BJ (cell line): ENCODE results near the gene PPIC. TPM values are rescaled to one million over a fixed set of nuclear protein-coding genes. Genes with fewer than 3 reads are reported as not detected.

Source experiments
- CTCF ChIA-PET: fragments of 350-600 bp; formaldehyde crosslinking; extraction: SDS; loops from one replicate; lab custom pipeline; 2021; ENCODE audit warnings: antibody characterized with exemption, inconsistent platforms; lab: Yijun Ruan, JAX
- POLR2A ChIA-PET: fragments of 300-600 bp; sonication (Branson Sonifier 250); formaldehyde crosslinking; extraction: SDS; loops from one replicate; lab custom pipeline; 2021; ENCODE audit warnings: antibody characterized with exemption; lab: Charles Lee
- DNase-seq: peaks from one replicate; pipeline ENCODE4 v3.0.0-alpha.2; 2011; ENCODE audit warnings: low read depth
- H3K27me3 ChIP-seq: 2 replicates; pipeline ENCODE4 v1.6.0; 2011; ENCODE audit warnings: low read length; ENCODE audit not compliant: control insufficient read depth, insufficient read depth
- H3K36me3 ChIP-seq: 2 replicates; pipeline ENCODE4 v1.5.1; 2011; ENCODE audit warnings: low read length; ENCODE audit not compliant: control insufficient read depth, insufficient read depth
- H3K4me3 ChIP-seq: 2 replicates; pipeline ENCODE4 v1.5.1; 2011; ENCODE audit warnings: low read depth, mild to moderate bottlenecking, control low read depth, low read length
- polyA minus RNA-seq: library from RNA; depleted of rRNA, polyadenylated mRNA; stranded (reverse); fragments of >200 nt; gene quantifications from 2 replicates; pipeline ENCODE4 v1.2.3, GENCODE V29; 2011; rRNA and poly(A)+ RNA removed
- polyA plus RNA-seq: library from polyadenylated mRNA; depleted of rRNA; stranded (reverse); fragments of >200 nt; gene quantifications from 2 replicates; pipeline ENCODE4 v1.2.3, GENCODE V29; 2011; rRNA removed
- TF ChIP-seq, protein P1 (sequence below): IDR thresholded peaks from 2 replicates; pipeline ENCODE4 v1.5.1; 2011; ENCODE audit warnings: low read depth, mild to moderate bottlenecking, control low read depth, inconsistent platforms, low read length, moderate library complexity; ENCODE audit not compliant: insufficient read depth

Gene PPIC
- polyA plus RNA-seq: 62.3 and 70.7 TPM in 2 replicates
- polyA minus RNA-seq: 51.3 and 60.9 TPM in 2 replicates

DNA sequence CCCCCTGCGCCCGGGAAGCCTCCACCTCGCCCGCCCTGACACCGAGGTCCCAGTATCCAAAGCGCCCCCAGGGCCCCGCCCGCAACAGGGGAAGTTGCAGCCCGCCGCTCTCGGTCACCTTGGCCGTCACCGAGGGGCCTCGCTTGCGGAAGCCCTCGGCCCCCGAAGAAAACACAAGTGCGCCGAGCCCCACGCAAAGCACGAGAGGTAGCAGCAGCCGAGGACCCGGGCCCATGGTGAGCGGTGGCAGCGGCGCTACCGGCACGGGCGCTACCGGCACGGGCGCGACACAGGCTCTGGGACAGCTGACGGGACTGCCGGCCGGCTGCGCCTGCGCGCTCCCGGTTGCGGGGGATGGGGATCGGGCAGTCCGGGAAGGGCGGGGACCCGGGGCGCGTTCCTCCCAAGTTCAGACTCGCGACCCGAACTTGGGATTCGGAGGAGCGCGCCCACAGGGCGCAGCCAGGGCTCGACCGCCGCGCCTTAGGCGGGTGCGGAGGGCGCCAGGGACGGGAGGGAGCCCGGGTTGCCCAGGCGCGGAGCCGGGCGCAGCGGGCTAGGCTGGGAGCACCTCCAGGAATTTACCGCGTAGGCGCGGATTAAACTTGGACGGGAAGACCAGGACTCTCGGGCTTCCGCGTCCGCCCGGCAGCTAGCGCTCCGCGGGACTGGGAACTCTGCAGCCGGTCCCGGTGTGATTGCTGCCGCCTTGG is at the start of gene PPIC:
Gene PPIC, minus strand, starts transcription at position 335 of the 713 bp plus-strand sequence. Its CDS starts 100 bp downstream, at position 235.
- peak within 1 kb of the TSS; percentile 95 for H3K4me3 ChIP-seq
- no peaks in the 10 kb centered on the region for H3K36me3 ChIP-seq
- H3K27me3 ChIP-seq: no peaks in the 10 kb centered on the region
- TF ChIP-seq, protein P1, sequence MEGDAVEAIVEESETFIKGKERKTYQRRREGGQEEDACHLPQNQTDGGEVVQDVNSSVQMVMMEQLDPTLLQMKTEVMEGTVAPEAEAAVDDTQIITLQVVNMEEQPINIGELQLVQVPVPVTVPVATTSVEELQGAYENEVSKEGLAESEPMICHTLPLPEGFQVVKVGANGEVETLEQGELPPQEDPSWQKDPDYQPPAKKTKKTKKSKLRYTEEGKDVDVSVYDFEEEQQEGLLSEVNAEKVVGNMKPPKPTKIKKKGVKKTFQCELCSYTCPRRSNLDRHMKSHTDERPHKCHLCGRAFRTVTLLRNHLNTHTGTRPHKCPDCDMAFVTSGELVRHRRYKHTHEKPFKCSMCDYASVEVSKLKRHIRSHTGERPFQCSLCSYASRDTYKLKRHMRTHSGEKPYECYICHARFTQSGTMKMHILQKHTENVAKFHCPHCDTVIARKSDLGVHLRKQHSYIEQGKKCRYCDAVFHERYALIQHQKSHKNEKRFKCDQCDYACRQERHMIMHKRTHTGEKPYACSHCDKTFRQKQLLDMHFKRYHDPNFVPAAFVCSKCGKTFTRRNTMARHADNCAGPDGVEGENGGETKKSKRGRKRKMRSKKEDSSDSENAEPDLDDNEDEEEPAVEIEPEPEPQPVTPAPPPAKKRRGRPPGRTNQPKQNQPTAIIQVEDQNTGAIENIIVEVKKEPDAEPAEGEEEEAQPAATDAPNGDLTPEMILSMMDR: no peak
- peak; percentile 44 for DNase-seq
- ChIA-PET POLR2A (no interaction called here), CTCF (no interaction called here)

DNA sequence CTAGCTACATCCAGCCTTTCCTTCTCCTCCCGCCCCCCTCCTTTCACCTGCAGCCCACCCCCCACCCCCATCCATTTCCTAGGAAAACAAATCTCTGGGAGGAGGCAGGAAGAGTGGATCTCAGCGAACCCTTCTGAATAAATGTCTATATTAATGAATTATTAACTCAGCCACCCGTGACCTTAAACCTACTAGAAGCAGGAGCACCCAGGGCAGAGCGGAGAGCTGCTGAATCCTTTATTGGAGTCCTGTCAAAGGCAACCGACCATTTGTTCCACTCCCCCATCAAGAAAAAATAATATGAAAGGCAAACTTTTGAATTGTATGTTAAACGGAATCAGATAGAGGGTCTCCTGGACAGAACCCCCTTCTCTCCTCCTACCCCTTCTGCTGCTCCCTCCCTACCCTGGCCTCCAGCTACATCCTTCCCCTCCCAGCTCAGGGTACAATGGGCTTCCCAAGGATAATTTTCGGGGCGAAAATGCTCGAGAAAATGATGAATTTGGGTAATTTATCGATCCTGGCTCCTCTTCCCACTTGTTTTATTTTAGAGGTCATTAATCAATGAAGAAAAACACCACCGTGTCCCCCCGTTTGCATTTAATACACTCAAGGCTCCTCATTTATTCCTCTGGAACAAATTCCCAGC is 49.2 kb upstream of the PPIC start:
- POLR2A ChIA-PET: no interaction called here
- H3K4me3 ChIP-seq: no peak overlapping the region
- H3K27me3 ChIP-seq: peaks cover 48% of the 10 kb centered on the region
- CTCF ChIA-PET: interaction anchor here (2.0 kb wide), 1 partner anchor 12 kb away, joined by 6 read pairs; no protein-coding TSS in a partner anchor
- DNase-seq: no peak
- TF ChIP-seq, protein P1: no peak
- no peaks in the 10 kb centered on the region for H3K36me3 ChIP-seq

- Histone ChIP-seq H3K4me3 (no peak overlapping the region), H3K36me3 (no peaks in the 10 kb centered on the region), H3K27me3 (peaks cover 49% of the 10 kb centered on the region)
- TF ChIP-seq, protein P1: no peak
- ChIA-PET CTCF (interaction anchor here (2.0 kb wide), 1 partner anchor 11 kb away, joined by 6 read pairs; no protein-coding TSS in a partner anchor), POLR2A (interaction anchor here (0.5 kb wide), 1 partner anchor 11 kb away, joined by 3 read pairs; no protein-coding TSS in a partner anchor)
- DNase-seq: no peak
These were observed 48.4 kb upstream of the PPIC start for GRCh38 chr5:123084730-123085605.

- TF ChIP-seq, protein P1: no peak
- DNase-seq: no peak
- POLR2A ChIA-PET: interaction anchor here (0.5 kb wide), 1 partner anchor 116 kb away, joined by 3 read pairs; no protein-coding TSS in a partner anchor
- Histone ChIP-seq H3K27me3 (peaks cover 38% of the 10 kb centered on the region), H3K4me3 (no peak overlapping the region), H3K36me3 (no peaks in the 10 kb centered on the region)
- CTCF ChIA-PET: no interaction called here
These were observed 46.8 kb upstream of the PPIC start for GRCh38 chr5:123083298-123083697.
